HPDE6-E6E7 (cell line): ENCODE results near the gene PAK1.
"Not testable (repeated sequence)": the region's sequence is repeated elsewhere in the genome, so short reads cannot be mapped to it uniquely, and the experiment has no call there.

Experiments used
- DNase-seq: peaks from one replicate; pipeline ENCODE4 v3.0.0; 2011; ENCODE audit warnings: missing footprints; ENCODE audit errors: extremely low spot score

PAK1 gene

GRCh38 chr11:77403211-77403610 is 70.7 kb downstream of the PAK1 start:
- DNase-seq = no peak

DNA sequence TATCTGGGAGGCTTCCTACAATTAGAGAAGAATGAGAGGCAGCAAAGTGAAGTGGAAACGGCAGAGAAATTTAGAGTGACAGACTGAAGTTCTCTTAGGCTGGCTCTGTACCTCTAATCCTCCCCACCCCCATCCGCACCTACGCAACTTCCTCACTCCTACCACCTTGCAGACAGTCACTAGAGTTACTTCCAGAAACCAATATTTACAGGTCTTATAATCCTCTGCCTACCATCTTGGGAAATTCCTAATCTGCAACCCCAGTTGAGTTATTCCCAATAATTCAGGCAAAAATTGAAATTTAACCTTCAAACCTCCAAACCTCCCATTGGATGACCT is 71.7 kb downstream of the PAK1 start:
- DNase-seq = no peak

DNA sequence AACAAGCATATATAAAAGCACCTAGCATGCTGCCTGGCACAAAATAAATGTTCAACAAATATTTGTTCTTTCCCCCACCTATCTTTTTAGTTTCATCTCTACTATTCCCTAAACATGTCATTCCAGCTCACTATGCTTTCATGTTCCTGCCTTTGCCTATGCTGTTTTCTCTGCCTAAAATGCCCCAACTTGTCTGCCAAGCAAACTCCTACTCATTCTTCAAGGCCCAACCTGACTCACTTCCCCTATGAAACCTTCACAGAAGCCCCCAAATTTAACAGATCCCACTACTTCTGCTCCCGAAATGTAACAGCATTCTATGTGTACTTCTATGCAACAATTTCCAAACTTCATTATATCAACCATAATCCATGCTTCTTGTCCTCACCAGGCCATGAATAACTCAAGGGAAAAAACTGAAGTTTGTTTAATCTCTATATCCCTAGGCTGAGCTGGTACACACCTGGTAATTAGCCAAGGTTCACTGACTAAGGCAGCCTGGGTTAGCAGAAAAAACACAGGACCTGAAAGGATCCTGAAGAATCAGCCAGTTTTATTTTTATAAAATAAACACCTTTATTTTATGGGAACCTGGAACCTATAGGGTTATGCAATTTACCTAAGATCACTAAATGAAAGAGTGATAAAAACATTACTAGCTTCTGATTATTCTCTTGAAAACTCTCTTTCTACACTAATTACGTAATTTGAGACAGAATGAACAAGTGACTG is 72.2 kb downstream of the PAK1 start:
- no peak for DNase-seq

DNA sequence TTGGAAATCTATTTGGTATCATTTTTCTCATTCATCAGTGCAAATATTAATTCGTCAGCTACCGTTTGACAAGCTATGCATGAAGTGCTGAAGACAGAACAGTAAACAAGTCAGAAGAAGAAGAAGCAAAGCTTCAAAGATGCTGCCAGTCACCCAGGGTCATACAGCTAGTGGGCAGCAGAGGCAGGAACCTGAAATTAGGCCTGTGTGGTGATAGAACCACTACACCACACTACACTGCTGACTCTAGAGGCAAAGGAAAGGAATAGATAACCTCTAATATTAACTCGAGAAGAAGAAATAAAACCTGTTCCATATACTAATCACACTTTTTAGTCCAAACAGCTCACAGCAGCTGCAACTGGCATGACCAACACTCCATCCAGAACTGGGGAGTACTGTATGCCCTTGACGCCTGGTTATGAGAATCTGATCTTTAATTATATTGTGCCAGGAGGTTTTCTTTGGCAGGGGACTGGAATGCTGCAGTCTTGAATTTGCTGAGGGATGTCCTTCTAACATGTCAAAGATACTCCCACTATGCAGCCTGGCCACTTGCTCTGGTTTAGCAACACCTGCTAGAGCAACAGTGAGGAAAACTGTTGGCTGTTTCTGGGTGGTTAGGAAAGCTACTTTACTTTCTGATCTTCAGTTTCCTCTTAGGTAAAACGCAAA is 73.0 kb downstream of the PAK1 start:
- DNase-seq = no peak

DNA sequence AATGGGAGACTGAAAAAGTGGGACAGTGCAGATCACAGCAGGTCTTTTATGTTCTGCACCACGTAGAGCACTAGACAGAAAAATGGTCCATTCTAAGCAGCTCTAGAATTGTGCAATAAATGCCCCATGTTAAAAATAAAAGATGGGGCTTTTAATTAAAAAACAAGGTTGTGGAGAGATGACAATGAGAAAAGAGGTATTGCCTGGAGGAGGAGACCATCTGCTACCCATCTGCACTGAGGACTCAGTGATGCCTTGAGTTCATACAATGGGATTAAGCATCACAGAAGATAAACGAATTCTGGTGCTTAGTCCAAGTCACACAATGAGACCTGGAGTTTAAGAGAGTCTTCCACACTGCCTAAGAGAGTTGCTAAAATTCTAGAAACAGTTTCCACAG is 73.6 kb downstream of the PAK1 start:
- no peak for DNase-seq

GRCh38 chr11:77397631-77398030 is 76.3 kb downstream of the PAK1 start:
- no peak for DNase-seq

DNA sequence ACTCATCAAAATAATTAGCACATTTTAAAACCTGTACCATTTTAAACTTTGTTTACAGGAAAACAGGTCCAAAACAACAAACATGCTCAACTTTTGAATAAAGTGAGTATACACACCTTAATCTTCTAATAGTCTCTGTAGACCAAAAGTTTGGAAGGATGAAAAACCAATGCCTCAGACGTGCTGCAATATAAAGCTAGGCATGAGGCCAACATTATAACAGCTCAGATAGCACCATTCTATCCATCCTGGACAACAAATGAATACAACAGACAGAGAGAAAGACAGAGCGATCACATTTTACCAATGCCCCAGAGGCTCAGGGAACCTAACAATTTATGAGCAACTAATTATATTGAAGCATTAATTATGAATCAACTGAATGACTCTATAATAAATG is 77.0 kb downstream of the PAK1 start:
- no peak for DNase-seq

- DNase-seq = no peak
Observed at GRCh38 chr11:77396305-77396704, 77.6 kb downstream of the PAK1 start.

GRCh38 chr11:77395460-77396173 is 78.3 kb downstream of the PAK1 start:
- DNase-seq = no peak

GRCh38 chr11:77392842-77393241 is 81.1 kb downstream of the PAK1 start:
- DNase-seq = no peak

- no peak for DNase-seq
Observed at GRCh38 chr11:77387701-77388100, 86.2 kb downstream of the PAK1 start.

DNA sequence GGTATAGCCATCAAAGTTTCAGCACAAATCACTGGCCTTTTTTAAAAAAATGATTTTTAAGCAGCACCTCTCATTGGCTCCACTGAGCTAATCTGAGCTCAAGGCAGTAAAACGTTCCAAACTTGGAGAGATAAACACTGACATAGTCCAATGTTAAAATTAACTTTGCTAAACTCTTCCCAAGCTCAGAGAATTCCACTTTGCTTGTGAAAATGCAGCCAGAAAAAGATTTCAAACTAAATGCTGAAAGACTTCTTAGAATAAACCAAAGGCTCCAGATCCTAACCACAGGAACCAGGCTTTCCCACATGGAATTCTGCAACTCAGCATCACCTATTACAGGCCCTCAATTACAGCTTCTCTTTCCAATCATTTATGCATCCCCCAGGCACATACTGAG is 87.7 kb downstream of the PAK1 start:
- DNase-seq = no peak

GRCh38 chr11:77385255-77385771 is 88.6 kb downstream of the PAK1 start:
- not testable (repeated sequence) for DNase-seq

- no peak for DNase-seq
Observed at GRCh38 chr11:77384571-77384970, 89.3 kb downstream of the PAK1 start.

DNA sequence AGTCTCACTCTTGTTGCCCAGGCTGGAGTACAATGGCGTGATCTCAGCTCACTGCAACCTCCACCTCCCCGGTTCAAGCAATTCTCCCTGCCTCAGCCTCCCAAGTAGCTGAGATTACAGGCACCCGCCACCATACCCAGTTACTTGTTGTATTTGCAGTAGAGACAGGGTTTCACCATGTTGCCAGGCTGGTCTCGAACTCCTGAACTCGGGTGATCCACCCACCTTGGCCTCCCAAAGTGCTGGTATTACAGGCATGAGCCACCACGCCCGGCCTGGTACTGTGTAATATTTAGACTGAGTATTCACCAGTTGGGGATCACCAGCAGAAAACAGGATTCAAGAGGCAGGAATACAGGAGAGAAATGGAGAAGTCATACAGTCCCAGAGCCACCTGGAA is 90.5 kb downstream of the PAK1 start:
- not testable (repeated sequence) for DNase-seq

DNA sequence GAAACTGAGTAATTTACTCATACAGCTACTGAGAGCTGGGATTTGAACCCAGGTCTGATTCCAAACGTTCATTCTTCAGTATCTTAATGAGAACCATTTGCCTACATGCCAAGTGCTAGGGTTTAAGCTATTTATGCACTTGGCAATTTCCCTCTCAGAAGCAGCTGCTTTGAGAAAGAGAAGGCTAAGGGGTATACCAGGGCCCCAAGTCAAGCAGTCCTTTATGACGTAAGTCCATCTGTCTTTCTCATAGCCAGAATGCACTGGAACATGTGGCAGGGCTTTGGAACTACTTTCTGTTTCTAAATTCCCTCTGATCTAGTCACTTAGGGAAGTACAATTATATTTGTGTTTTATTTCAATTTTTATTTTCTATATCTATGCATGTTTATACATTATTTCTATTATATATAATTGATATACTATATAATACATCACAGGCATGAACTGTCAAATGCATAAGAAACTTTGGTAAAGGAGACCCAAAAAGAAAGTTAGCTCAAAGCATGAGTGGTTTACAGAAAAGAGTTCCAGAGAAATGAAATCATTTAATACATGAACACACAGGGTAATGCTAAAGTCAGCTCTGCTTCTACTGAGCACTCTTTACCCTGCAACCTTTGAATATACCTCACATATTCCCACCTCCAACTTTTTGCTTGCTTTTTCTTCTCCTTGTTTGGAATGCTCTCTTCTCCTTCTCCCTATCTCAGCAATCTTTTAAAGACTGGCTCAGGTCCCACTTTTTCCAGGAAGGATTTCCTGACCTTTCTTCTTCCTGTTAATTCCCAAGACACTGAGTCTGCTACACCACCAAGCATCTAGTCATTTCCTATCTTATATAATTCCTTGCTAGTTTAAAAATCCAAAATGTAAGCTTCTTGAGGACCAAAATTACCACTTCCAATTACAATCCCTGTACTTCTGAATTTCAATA is 91.9 kb downstream of the PAK1 start:
- no peak for DNase-seq

DNA sequence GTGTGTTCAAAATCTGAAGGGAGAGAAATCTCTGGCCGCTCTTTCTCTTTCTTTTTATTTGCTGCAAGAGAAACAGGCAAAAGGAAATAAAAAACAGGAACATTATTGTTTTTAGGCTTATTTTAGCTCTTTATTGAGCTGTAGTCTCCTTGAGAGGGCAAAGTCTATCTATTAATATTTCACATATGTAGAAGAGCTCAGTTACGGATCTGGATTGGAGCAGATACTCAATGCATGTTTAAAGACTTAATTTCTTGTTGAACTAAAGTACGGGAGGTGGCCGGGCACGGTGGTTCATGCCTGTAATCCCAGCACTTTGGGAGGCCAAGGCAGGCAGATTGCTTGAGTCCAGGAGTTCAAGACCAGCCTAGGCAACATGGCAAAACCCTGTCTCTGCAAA is 94.0 kb downstream of the PAK1 start:
- no peak for DNase-seq

DNA sequence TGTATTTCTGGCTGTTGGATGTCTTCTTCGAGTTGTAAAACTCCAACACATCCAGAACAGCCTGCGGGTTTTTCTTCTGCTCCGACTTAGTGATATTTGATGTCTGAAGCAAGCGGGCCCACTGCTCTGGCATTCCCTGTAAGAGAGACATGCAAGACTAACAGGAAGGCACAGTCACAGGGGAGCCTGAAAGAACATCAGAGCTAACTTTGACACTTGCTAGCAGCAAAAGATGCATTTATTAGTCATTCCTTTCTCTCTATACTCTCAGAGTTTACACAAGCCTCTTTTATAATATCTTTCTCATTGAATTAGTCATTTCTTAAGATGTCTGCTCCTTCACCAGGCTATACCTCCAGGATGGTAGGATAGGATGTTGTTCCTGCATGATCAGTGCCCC is 94.6 kb downstream of the PAK1 start:
- no peak for DNase-seq

DNA sequence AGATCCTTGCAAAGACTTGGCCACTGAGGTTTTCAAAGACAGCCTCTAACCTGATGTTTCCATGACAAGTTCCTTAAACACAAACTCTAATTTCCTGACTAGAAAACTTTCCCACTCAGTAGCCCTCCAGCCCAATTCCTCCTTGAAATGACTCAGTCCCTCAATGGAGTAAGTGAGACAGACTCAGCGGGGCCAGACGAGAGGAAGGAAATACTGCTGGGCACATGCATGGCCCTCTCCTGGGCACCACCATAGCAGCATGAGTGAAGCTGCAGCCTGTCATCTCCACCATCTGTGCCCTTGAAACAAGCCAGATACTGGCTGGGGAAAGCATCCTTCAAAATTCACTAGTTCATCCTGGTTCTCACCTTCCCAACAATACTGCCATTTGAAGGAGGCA is 96.2 kb downstream of the PAK1 start:
- no peak for DNase-seq

GRCh38 chr11:77375107-77375506 is 98.8 kb downstream of the PAK1 start:
- no peak for DNase-seq

DNA sequence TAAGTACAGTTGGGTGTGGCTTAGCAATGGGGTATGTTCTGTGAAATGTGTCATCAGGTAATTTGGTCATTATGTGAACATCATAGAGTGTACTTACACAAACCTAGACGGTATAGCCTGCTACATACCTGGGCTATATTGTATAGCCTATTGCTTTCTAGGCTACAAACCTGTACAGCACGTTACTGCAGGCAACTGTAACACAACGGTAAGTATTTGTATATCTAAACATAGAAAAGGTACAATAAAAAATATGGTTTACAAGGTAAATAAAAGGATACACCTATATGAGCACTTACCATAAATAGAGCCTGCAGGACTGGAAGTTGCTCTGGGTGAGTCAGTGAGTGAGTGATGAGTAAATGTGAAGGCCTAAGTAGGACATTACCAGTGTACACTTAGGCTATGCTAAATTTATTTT is 99.3 kb downstream of the PAK1 start:
- DNase-seq = no peak

DNA sequence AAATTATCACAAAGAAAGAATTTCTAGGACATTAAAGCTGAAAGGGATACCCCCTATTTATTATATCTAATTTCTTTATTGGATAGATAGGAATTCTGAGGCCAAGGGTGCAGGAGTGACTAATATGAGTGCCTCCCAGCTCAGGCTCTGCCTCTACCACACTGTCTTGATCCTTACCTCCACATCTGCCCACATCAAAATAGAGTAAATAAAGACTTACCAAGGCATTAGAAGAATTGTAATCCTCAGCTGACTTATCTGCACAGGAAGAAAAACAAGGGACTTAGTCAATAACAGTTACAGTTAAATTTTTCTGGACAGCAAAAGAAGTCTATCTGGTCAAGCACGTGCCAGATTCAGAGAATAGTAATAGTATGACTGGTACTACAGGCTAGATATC is 99.8 kb downstream of the PAK1 start:
- no peak for DNase-seq
